ENCODE data around the gene TRIM4. TPM values are rescaled to one million over a fixed set of nuclear protein-coding genes. Genes with fewer than 3 reads are reported as not detected.
"Not testable (repeated sequence)": the region's sequence is repeated elsewhere in the genome, so short reads cannot be mapped to it uniquely, and the experiment has no call there.

Gene TRIM4
- total RNA-seq, 1 experiment from 2014 or later: 13.0 TPM

DNA sequence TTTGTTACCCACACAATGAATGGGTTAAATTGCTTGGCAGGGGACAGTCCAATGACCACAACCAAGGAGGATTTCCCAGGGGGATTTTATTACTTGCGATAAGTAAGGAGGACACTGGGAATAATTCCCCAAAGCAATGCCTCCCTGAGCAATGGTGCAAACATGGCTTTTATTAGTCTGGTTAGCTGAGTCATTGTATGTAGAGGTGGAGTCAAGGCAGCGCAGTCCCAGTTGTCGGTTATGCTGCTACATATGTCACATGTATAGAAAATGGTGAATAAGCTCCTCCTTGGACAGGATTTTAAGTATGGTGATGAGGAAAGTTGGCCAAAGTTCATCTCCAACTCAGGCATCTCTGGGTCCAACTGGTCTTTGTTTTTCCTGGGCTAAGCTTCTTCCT is 3.9 kb upstream of the TRIM4 start:
- no peak for DNase-seq (ENCODE audit: low read depth)

GRCh38 chr7:99920149-99920548 is 819 bp upstream of the TRIM4 start:
- peak; percentile 15 for DNase-seq (ENCODE audit: low read depth)

DNA sequence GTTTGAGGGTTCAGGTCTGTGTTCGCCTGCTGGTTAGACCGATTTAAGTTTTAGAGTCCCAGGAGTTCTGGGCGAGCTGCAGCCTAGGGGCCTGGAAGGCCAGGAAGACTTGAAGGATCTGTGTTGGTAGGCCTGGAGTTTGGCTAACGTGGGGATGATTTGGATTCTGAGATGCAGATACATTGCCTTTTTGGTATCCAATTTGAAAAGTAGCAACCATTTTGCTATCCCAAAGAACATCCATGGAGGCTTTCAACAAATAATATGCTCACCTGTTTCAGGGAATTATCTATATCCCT is 433 bp upstream of the TRIM4 start:
- no peak for DNase-seq (ENCODE audit: low read depth)

DNA sequence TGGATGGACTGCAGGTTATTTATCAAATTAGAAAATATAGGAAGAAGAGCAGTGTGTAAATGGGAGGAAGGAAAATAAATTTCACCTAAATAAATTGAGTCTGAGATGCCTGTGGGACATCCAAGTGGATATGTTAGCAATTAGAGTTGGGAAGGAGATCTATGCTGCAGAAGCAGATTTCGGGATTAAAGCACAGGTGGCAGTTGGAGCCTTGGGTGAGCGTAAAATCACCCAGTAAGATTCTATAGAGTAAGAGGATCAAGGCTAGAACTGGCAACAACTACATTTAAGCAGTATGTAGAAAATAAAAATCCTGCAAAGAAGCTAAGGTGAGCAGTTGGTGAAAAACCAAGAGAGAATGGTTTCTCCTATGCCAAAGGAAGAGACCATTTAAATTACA is 8.4 kb downstream of the TRIM4 start:
- no peak for DNase-seq (ENCODE audit: low read depth)

DNA sequence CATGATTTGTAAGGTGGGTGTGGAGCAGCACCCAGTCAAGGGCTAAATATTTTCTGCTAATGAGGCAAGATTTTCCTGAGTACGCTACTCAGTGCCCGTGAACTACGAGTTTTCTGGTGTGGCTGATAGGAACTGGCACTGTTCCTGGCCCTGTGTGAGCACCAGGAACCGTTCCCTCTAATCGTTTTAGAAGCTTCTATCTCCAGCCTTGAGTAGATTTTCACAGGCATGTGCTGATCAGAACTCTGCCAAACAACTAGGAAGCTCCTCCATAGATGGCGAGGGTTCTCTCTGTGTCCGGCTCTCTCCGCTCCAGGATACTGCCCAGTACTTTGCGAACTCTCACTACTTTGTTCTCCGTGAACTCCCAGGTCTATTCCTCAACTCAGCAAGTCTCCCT is 17.7 kb downstream of the TRIM4 start:
- DNase-seq (ENCODE audit: low read depth): no peak

DNA sequence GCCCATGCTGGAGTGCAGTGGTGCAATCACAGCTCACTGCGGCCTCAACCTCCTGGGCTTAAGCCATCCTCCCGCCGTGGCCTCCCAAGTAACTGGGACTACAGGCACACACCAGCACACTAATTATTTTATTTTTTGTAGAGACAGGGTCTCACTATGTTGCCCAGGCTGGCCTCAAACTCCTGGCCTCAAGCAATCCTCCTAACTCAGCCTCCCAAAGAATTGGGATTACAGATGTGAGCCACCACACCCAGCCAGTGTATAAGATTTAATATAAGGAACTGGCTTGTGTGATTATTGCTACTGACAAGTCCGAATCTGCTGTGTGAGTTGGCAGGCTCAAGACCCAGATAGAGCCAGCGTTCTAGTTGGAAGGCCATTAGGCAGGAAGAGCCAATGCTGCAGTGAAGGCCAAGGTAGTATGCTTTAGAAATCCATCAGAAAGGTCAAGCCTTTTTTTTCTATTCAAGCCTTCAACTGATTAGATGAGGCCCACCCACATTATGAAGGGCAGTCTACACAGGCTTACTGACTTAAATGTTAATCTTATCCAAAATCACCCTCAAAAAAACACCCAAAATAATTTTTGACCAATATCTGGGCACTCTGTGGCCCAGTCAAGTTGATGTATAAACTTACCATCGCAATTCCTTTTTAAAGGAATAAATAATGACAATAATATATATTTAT is 19.4 kb downstream of the TRIM4 start:
- DNase-seq (ENCODE audit: low read depth): no peak

DNA sequence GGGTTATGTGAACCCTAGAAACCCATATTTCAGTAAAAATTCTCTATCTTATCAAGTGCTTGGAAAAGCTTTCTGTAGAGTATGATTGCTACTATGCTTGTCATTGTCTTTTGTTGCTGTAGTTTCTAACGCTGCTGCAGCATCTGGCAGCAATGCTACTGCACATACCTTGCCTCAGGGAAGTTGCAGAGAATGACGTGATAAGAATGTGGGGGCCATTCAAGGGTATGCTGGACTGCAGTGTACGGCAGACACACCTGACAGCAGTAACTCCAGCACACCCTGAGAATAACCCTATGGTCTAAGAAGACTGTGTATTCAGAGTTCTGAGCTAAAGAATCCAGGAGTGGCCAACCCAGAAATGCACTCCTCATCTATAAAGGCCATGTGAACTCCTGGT is 20.5 kb downstream of the TRIM4 start:
- DNase-seq (ENCODE audit: low read depth): no peak

- no peak for DNase-seq (ENCODE audit: low read depth)
Observed at GRCh38 chr7:99898023-99898357, 21.3 kb downstream of the TRIM4 start.

- DNase-seq (ENCODE audit: low read depth): no peak
Observed at GRCh38 chr7:99897322-99898022, 21.9 kb downstream of the TRIM4 start.

DNA sequence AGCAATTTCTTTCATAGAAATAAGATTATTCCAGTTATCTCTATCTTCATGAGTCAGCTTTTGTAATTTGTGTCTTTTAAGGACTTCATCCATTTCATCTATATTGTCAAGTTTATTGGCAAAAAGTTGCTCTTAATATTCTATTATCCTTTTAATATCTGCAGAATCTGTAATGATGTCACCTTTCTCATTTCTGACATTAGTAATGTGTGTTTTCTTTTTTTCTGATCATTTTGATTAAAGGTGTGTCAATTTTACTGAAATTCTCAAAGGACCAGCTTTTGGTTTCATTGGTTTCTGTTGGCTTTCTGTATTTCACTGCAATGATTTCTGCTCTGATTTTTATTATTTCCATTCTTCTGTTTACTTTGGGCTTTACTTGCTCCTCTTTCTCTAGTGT is 24.6 kb downstream of the TRIM4 start:
- no peak for DNase-seq (ENCODE audit: low read depth)

- no peak for DNase-seq (ENCODE audit: low read depth)
Observed at GRCh38 chr7:99893280-99893679, 26.1 kb downstream of the TRIM4 start.

DNA sequence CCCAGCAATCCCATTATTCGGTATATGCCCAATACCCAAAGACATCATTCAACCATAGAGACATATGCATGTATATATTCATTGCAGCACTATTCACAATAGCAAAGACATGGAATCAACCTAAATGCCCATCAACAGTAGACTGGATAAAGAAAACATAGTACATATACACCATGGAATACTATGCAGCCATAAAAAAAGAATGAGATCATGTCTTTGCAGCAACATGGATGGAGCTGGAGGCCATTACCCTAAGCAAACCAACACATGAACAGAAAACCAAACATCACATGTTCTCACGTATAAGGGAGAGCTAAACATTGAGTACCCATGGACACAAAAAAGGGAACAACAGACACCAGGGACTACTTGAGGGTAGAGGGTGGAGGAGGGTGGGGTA is 29.0 kb downstream of the TRIM4 start:
- DNase-seq (ENCODE audit: low read depth): not testable (repeated sequence)

DNA sequence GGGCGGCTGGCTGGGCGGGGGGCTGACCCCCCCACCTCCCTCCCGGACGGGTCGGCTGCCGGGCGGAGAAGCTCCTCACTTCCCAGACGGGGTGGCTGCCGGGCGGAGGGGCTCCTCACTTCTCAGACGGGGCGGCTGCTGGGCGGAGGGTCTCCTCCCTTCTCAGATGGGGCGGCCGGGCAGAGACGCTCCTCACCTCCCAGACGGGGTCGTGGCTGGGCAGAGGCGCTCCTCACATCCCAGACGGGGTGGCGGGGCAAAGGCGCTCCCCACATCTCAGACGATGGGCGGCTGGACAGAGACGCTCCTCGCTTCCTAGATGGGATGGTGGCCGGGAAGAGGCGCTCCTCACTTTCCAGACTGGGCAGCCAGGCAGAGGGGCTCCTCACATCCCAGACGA is 31.0 kb downstream of the TRIM4 start:
- not testable (repeated sequence) for DNase-seq (ENCODE audit: low read depth)

DNA sequence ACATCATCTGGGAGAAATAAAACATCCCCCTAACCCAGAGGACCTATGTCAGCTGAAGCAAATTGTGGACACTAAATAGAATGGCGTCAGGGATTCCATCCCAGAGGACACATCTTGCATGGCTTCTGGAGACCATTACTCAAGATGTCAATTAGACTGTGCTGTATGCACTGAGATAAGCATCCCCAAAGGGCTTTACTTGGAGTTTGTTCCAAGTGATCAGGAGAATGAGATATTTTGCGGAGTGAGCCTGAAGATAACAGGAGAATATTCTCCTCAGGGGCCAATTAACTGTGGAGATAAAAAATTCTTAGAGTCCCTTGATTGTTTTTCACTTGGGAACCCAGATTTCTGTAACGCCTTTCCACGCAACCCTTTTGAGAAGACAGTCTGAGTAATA is 38.0 kb downstream of the TRIM4 start:
- no peak for DNase-seq (ENCODE audit: low read depth)

GRCh38 chr7:99876933-99877332 is 42.4 kb downstream of the TRIM4 start, which contains the start of gene OR2AE1:
TSS of gene OR2AE1 (minus strand) at chr7:99877033. CDS start at chr7:99877033, 0 bp downstream.
- no peak for DNase-seq (ENCODE audit: low read depth)

GRCh38 chr7:99876491-99876890 is 42.8 kb downstream of the TRIM4 start:
- DNase-seq (ENCODE audit: low read depth): peak; percentile 15

GRCh38 chr7:99868246-99868645 is 51.1 kb downstream of the TRIM4 start:
- DNase-seq (ENCODE audit: low read depth): no peak

DNA sequence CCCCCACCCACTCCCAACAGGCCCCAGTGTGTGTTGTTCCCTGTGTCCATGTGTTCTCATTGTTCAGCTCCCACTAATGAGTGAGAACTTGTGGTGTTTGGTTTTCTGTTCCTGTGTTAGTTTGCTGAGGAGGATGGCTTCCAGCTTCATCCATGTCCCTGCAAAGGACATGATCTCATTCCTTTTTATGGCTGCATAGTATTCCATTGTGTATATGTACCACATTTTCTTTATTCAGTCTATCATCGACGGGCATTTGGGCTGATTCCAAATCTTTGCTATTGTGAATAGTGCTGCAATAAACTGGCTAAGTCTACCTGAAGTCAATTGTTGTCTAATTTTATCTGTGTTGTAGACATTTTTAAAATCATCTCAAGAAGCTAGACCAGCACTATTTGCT is 51.9 kb downstream of the TRIM4 start:
- DNase-seq (ENCODE audit: low read depth): not testable (repeated sequence)

- no peak for DNase-seq (ENCODE audit: low read depth)
Observed at GRCh38 chr7:99863847-99864440, 55.4 kb downstream of the TRIM4 start.

- peak; percentile 94 for DNase-seq (ENCODE audit: low read depth)
Observed at GRCh38 chr7:99860281-99861127, 58.8 kb downstream of the TRIM4 start.

DNA sequence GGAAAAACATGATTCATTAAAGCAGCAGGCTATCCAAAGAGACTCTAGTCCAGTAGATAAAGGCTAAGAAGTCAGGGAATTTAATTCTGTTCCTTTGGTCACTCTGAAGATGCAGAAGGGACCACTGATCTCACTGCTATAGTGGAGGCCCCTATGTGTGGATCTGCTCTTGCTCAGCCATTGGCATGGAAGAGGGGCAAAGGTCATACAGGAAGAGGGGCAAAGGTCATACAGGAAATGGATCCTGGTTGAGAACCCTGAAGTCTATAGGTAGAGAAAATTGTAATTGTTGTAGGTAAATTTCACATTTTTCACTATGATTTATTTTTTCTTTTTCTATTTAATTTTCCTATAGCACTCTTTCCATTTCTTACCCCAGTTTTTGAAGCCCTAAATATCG is 64.1 kb downstream of the TRIM4 start:
- DNase-seq (ENCODE audit: low read depth): no peak
